Stimulated activated CD4-positive, alpha-beta T cell treated with anti-CD3 and anti-CD28 coated beads, Interleukin-1b, Interleukin-23, amount 100 ng/mL, for 4 hours (primary cell): ENCODE measurements around the gene CPSF3.
"Not testable (repeated sequence)": the region's sequence is repeated elsewhere in the genome, so short reads cannot be mapped to it uniquely, and the experiment has no call there.

Source experiments
- DNase-seq, 2 donors: peaks; one replicate each; pipeline ENCODE4 v3.0.0-alpha.2; 2020; ENCODE audit warnings: low read depth in 2 of 2

Gene CPSF3

DNA sequence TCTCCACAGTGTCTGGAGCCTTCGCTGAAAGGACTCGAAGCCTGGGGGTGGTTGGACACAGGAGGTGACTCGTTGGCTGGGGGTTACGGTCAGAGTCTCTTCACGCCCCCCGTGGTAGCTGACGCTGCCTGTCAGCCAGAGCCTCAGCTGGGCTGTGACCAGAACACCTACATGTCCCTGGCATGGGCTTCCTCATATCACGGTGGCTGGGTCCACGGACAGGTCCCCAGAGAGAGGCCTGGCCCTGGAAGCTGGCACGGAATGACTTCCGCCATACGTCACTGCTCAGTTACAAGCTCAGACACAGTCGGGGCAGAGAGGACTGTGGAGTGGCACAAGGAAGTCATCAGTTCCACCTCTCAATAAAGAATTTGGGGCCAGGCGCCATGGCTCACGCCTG, 28.6 kb upstream of the CPSF3 start:
- no peak for DNase-seq

DNA sequence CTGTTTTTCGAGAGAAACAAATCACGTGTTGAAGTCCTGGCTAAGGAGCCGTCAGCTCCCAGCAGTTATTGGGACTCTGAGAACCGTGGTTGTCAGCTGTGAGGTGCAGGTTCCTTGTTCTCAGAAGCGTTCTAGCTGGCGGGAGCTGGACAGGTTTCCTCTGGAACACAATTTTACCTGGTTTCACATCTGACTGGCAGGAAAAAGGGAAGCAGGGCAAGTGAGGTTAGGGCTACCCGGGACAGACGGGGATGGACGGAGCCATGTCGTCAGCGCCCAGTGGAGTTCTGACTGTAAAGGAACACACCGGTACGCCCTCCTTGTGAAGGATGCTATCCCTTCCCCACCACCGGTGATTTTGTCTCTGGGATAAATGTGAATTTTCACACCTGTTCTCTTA, 26.3 kb upstream of the CPSF3 start:
- DNase-seq = no peak

DNA sequence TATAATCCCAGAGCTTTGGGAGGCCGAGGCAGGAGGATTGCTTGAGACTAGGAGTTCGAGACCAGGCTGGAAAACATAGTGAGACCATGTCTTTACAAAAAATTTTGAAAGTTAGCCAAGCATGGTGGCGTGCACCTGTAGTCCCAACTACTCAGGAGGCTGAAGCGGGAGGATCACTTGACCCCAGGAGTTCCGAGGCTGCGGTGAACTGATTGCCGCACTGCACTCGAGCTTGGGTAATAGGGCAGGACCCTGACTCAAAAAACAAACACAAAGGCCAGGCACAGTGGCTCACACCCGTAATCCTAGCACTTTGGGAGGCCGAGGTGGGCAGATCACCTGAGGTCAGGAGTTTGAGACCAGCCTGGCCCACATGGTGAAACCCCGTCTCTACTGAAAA, 25.2 kb upstream of the CPSF3 start:
- DNase-seq = not testable (repeated sequence)

DNA sequence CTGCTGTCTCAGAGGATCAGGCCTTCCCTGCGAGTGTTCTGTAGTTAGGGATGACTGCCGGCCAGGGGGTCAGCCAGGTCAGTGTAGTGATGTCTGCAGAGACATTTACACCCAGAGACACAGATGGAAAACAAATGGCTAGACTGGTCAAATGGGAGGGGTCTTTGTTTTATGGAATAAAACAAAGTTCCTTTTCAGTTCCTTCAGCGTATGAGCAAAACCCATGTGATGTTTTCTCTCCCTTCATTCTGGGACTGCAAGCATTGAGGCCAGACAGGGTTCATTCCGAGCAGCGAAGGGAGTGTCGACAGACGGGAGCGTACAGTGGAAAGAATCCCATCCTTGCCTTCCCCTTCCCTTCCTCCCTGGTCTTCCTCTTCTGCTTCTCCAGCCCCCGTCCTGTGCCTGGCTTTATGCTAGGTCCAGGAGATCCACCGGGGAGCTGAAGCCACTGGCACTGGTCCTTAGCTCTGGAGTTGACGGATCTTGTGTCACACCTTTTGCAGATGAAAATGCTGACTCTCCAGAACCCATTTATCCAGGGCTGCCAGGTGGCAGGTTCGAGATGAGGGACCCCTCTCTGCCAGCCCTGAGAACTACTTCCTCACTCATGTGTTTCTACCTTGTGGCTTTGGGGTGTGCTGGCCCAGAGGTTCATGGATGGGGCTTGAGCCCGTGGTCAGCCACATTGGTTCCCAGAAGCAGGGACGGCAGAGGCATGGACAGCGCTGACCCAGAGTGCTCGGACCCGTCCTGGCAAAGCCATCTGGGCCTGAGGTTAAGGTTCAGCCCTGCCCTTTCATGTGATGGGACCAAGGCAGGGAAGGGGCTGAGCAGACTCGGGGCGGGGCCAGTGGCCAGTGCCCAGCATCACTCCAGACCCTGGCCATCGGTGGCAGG, 24.3 kb upstream of the CPSF3 start:
- DNase-seq = no peak

DNA sequence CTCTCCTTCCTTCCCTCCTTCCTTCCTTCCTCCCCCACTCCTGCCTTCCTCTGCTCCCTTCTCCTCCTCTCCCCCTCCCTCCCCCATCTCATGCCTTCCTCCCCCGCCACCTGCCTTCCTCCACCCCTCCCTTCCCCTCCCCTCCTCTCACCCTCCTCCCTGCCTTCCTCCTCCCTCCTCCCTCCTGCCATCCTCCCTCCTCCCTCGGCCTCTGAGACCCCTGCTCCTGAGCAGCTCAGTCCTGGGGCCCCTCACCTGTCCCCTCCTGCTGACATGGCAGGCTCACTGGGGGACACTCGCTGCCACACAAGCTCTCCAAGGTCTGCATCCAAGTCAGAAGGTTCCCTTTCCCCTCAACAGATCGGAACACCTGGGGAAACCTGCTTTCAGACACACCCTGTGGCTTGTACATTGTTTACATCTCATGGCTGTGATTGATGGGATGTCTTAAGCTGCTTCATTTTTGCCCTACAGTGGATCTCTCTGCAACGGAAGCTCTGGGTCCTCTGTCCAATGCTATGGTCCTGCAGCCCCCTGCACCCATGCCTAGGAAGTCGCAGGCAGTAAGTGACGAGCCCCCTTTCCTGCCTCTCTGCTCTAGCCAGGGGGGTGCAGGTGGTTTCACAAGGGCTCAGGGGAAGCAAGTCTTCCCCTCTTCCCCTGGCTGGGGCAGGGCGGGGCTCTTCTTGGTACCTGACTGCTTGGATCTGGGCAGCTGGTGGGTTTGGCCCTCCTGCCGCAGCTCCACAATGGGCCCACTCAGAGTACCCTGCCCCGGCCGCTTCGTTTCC, 23.0 kb upstream of the CPSF3 start:
- no peak for DNase-seq

DNA sequence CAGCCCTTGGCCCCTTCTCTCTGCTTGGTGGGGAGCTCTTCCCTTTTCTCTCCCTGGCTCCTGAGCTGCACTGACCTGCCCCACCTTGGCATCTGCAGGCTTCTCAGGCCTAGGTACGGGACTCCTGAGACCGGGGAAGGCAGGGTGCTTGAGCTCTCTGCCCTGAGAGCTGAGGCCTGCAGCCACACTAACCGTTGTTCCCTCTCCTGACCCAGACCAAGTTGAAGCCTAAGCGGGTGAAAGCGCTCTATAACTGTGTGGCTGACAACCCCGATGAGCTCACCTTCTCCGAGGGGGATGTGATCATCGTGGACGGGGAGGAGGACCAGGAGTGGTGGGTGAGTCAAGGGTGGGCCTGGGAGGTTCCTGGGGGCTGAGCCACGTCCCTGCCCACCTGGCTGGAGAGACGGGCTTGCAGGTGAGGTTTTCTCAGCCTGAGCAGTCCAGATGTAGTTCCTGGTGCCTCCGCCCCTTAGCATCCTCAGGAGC, 22.4 kb upstream of the CPSF3 start:
- no peak for DNase-seq

DNA sequence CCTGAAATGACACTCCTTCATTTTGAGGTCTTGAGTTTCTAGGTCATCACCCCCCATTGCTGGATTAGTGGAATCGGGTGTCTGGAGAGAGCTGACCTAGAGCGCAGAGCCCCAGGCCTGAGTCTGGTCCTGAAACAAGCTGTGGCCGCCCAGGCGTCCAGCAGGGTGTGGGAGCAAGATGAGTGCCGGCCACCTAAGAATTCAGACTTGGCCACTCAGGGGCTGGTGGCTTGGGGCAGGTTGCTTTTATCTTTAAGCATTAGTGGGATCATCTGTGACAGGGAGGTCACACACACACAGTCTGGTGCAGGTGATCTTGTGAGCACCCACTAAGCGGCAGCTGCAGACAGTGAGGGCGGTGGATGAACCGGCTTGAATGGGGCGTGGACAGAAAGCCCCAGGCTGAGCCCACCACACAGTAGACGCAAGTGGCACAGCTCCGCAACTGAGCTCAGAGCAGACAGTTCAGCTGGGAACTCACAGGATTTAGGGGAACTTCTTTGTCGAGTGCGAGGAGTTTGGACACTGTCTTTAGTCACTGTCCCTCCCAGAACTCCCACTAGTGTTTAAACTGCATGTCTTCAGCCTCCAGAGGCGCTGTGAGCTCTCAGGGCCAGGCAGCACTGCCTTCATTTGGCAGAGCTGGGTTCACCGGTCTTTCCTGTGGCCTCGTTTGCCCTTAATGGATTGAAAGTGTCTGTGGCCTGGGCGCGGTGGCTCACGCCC, 21.6 kb upstream of the CPSF3 start:
- DNase-seq = no peak

DNA sequence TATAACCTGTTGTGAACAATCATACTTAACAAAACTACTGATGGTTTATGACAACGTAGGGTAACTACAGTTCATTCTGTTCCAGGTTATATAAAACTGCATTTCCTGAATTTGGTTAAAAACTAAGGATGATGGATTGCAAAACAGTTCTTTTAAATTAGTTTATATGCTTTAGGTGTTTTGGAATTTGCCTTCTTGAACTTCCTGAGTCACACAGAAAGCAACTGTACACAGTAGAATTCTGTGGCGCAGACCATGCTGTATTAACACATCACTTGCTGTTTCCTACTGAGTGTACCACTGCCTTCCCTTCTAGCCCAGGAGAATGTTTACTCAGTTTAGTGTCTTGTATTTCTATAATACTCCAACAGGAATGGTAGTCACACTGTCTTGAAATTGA, 19.5 kb upstream of the CPSF3 start:
- DNase-seq = no peak

DNA sequence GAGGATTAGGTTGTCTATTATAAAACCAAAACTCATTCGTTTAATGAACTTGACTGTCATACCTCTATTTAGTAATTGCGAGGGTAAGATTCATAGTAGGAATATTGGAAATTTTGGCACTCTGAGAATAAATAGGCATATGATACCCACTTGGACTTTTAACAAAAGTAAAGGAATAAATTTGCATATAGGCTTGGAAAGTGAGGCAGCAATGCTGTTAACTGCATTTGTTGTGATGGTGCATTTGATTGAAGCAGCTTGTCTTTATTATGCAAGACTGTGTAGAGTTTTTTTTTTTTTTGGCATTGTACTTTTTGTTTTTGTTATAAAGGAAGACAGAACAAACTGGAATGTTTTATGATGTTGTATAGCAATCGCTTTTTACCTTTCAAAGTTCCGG, 19.0 kb upstream of the CPSF3 start:
- DNase-seq = no peak

DNA sequence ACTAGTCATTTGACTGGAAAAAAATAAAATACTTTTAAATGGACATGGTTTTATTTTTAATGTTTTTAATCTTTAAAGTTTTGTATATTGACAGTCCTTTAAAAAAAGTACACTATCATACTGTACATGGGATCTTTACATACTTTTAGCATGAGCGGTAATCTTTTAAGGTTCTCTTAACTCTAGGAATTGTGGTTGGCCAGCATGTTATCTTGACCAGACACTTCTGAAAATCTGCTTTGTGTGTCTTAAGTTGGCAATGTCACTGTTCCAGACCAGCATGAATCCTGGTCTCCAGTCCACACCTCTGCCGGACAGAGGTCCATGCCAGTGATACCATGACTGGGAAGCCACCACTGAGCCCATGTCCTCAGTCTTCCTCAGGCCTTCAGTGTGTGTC, 17.8 kb upstream of the CPSF3 start:
- DNase-seq = no peak

DNA sequence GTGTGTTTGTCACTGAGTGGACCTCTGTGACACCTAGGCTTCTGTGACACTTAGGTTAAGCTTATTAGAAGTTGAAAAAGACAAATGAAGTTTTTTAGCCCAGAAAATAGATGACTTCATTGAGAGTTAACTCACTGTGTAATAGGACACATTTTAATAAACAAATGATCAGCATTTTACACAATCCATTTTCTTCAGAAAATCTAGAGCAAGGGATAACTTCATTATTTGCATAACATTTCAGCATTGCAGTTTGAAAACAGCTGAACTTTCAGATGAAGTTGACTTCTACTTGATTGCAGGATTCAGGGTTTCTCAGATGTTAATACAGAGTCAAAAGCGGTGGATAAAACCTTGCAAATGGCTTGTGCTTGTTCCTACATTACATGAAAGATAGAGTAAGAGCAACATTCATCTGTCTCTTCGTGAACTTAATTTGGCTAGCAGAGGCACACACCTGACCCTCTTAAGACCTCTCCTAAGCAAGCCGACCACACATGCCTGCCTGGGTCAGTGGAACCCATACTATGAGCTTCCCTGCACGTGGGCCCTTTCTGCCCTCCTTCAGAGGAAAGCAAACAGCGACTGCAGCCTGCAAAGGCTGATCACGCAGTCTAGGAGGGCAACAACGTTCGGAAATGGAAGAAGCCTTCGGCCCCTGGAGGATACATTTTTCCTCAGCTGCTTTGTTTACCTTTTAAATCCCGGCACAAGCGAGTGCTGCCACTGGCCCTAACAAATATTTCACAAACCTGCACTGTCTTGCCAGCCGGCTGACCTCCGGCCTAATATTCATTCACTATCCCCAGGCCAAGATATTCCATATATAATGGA, 16.7 kb upstream of the CPSF3 start:
- no peak for DNase-seq

DNA sequence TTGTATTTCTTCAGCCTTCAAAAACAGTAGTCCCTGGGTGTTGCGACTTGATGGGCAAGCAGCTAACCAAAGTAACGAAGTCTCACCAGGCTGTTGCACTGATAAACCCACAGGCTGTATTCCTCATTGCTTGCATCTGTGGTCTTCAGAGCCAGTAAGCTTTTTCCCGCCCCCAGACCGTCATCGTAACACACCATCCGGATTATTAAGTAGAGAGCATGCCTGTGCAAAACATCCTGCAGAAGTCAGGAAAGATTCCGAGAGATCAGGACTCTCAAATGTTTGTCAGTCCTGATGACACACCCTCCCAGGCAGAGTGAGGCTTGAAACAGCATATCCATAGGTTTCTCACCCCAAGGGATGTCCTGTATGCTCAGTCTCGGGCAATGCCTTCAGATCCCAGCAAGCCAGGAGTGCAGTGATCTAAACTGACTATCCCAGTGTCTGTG, 16.1 kb upstream of the CPSF3 start:
- no peak for DNase-seq

DNA sequence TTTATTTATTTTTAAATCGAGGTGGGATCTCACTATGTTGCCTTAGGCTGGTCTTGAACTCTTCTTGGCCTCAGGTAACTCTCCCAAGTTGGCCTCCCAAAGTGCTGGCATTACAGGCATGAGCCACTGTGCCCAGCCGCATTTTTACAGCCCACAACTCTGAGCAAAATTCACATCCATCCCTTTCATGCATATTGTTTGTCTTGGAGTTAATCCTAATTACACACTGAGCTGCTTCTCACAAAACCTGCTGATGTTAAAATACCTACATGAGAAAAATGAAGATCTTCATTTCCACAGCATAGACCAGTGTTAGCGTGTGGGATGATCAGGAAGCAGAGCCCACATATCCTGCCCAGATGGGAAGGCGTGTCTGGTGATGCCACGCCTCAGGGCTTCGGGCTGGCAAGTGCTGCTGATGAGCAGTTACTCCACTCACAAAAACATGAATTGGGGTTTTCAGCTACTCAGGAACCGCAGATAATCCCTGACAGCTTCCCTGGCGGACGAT, 14.8 kb upstream of the CPSF3 start:
- DNase-seq = no peak

DNA sequence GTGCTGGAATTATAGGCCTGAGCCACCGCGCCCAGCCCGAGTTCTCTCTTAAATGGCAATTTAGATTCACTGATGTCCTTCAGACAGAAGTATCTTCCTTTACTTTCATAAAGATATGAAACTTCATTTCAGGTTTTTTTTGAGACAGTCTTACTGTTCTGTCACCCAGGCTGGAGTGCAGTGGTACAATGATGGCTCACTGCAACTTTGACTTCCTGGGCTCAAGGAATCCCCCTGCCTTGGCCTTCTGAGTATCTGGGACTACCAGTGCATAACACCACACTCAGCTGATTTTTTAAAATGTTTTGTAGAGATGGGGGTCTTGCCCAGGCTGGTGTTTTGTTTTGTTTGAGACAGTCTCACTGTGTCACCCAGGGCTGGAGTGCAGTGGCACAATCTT, 13.3 kb upstream of the CPSF3 start:
- DNase-seq = no peak

DNA sequence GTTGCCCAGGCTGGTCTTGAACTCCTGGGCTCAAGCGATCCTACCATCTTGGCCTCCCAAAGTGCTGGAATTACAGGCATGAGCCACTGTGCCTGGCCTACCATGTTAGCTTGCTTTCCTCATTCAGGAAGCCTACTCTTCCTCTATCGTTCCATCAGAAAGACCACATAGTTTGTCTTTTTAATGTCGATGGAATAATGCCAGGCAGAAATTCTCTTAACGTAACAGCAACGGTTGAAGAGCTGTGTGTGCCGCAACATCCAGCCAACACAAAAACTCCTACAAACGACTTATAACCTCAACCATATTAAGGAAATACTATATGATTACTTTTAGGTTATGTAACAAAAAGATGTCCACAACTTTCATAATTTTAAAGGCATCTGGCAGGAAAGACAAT, 10.7 kb upstream of the CPSF3 start:
- DNase-seq = no peak

DNA sequence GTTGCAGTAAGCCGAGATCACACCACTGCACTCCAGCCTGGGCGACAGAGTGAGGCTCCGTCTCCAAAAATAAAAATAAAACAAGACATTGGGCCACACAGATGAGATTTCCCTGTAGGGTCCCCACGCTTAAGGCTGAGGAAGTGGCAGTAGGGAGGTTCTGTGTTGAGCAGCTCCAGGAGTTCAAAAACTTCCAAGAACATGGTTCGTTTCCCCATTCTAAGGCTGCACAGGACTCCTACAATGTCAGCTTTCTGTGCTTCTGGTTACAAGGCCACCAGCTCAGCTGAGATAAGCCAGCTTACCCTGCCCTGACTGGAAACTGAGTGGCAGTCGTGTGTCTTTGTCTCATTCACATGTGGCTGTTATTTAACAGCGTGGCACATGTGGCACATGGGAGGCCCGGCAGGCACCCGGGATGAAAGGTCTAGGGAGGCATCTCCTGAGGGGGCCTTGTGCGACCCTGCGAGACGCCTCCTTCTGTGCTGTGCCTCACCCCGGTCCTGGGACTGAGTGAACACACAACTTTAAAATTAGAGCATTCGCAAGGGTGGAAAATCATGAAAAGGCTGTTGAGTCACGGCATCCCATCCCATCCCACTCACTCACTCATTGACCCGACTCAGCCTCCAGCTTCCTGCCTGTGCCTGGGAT, 7.8 kb upstream of the CPSF3 start:
- DNase-seq = no peak

DNA sequence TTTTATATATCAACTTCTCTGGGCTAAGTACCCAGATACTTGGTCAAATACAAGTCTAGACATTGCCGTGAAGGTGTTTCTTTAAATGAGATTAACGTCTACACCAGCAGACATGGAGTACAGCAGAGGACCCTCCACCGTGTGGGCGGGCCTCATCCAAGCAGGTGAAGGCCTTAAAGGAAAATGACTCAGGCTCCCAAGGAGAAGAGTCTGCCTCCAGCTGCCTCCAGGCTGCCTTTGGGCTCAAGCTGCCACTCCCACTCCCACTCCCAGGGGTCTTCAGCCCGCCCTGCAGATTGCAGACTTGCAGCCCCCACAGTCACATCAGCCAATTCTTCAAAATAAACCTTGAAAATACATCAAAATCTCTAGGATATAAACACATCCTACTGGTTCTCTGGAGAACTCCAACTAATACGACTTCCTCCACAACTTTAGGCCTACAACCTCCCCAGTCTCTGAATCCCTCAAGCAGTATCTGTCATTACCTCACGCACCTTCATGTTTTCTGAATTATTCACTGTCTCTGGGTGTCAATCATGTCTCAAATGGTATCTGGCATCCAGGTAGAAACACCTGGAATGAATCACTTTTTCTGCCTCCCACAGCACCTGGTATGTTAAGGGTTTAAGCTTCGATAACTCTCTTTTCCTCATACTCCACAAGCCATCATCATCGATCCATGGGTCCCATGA, 7.0 kb upstream of the CPSF3 start:
- DNase-seq = no peak

DNA sequence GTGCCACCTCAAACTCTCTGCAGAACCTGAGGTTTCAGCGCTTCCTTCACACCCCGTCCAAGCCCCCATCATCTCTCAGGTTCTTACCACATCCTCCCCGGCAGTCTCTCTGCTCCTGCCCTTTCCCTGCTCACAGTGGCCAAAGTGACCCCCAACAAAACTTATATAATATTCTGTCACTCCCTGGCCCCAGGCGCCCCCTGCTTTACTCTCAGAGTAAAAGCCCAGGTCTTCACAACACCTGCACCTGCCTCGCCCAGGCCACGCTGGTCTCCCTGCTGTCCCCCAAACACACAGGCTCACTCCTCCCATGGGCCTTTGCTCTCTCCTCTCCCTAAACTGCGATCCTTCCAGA, 6.5 kb upstream of the CPSF3 start:
- no peak for DNase-seq

DNA sequence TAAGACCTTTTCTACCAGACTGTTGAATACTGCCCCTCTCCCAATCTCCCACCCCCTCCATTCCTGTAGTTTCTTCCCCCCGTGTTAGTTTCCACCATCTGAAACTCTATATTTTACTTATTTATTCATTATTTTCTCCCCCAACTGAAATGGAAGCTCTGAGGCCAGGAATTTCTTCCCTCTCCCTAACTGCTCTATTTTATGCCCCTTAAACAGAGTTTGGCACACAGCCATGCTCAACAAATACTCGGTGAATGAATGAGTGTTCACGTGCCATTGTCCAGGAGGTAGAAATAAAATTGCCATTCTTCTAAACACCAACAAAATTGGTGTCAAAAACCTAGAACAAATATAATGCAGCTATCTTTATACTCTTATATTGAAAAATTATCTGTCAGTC, 5.7 kb upstream of the CPSF3 start:
- DNase-seq = no peak

DNA sequence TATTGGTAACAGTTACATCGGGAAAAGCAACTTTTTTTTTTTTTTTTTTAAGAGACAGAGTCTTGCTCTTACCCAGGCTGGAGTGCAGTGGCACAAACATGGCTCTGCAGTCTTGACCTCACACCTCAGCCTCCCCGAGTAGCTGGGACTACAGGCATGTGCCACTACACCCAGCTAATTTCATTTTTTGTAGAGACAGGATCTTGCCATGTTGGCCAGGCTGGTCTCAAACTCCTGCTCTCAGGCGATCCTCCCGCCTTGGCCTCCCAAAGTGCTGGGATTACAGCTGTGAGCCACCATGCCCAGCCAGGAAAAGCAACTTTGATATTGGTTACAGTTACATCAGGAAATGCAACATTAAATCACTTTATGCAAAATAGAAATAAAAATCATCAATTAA, 4.7 kb upstream of the CPSF3 start:
- no peak for DNase-seq
